Omental fat pad (tissue), 4 donors: ENCODE measurements around the gene SEPTIN7. TPM values are rescaled to one million over a fixed set of nuclear protein-coding genes. Genes with fewer than 3 reads are reported as not detected.

Source experiments
- ATAC-seq: fragments of 150-250 bp; one replicate; pipeline ENCODE4 v1.9.1; 2016; ENCODE audit warnings: mild to moderate bottlenecking, moderate library complexity; ENCODE audit not compliant: low FRiP score
- DNase-seq: peaks from one replicate; pipeline ENCODE4 v3.0.0-alpha.2; 2019; ENCODE audit warnings: low spot score
- CTCF ChIP-seq, 3 donors: fragments of 450-650 bp; IDR thresholded peaks; one replicate each; pipeline ENCODE4 v1.5.1; 2016 to 2017; ENCODE audit warnings: antibody characterized with exemption in 3 of 3, mild to moderate bottlenecking in 3 of 3, moderate library complexity in 2 of 3
- total RNA-seq, 4 donors: library from RNA; depleted of rRNA; stranded (reverse); fragments of >200 nt; gene quantifications; one replicate each; pipeline ENCODE4 v1.1.0, GENCODE V29; 2016

SEPTIN7 gene
- total RNA-seq, 4 donors from 2014 or later = 157 to 252 (median 192) TPM

- TF ChIP-seq CTCF (IDR thresholded peaks at IDR 0.05) = no peak
- ATAC-seq = no peak
- no peak for DNase-seq
These were observed 28.0 kb downstream of the SEPTIN7 start for GRCh38 chr7:35828817-35829216.

- ATAC-seq = no peak
- no peak for TF ChIP-seq CTCF (IDR thresholded peaks at IDR 0.05)
- no peak for DNase-seq
These were observed 30.4 kb downstream of the SEPTIN7 start for GRCh38 chr7:35831208-35831607.

GRCh38 chr7:35839860-35840854, 39.3 kb downstream of the SEPTIN7 start:
- DNase-seq (no peak), ATAC-seq (no peak)
- no peak for TF ChIP-seq CTCF (IDR thresholded peaks at IDR 0.05)

- no peak for ATAC-seq
- no peak for TF ChIP-seq CTCF (IDR thresholded peaks at IDR 0.05)
These were observed 46.1 kb downstream of the SEPTIN7 start for GRCh38 chr7:35846816-35847412.

GRCh38 chr7:35848725-35849124, 47.9 kb downstream of the SEPTIN7 start:
- no peak for TF ChIP-seq CTCF (IDR thresholded peaks at IDR 0.05)

More at GRCh38 chr7:35846816-35847412, 46.1 kb downstream of the SEPTIN7 start:
- DNase-seq = no peak

DNA sequence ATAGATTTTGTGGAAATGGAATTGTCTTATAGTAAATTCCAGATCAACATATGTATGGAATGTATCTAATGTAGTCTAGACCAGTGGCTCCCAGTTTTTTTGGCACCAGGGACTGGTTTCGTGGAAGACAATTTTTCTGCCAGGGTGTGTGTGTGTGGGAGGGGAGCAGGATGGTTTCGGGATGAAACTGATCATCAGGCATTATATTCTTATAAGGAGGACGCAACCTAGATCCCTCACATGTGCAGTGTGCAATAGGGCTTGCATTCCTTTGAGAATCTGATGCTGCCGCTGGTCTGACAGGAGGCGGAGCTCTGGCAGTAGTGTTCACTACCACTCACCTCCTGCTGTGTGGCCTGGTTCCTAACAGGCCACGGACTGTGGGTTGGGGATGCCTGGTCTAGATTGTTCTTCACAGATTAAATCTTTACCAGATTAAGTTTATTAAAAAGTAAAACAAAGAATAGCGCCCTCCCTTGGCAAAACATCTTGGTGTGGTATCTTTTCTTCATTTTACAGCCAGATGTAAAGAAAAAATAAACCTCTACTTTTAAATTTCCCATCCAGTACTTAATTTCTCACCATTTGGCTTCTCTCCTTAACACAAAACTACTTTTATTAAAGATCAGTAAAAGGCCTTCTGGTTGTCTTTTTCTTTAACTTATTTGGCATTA, 48.4 kb downstream of the SEPTIN7 start:
- TF ChIP-seq CTCF (IDR thresholded peaks at IDR 0.05) = no peak
- no peak for DNase-seq
- ATAC-seq = no peak

More at GRCh38 chr7:35848725-35849124, 47.9 kb downstream of the SEPTIN7 start:
- no peak for DNase-seq
- ATAC-seq = no peak
